Fibroblast of villous mesenchyme (primary cell): Measurements from ENCODE around the gene MAPK1. TPM values are rescaled to one million over a fixed set of nuclear protein-coding genes. Genes with fewer than 3 reads are reported as not detected.
"Not testable (repeated sequence)": the region's sequence is repeated elsewhere in the genome, so short reads cannot be mapped to it uniquely, and the experiment has no call there.

Experiments
- DNase-seq: peaks from one replicate; pipeline ENCODE4 v3.0.0-alpha.2; 2010; ENCODE audit warnings: low read depth
- H3K4me3 ChIP-seq: 2 replicates; pipeline ENCODE4 v1.5.1; 2011; ENCODE audit warnings: low read depth, mild to moderate bottlenecking, low read length
- CTCF ChIP-seq: IDR thresholded peaks from 2 replicates; pipeline ENCODE4 v1.5.1; 2012; ENCODE audit warnings: low read depth, mild to moderate bottlenecking, low read length; ENCODE audit not compliant: insufficient read depth
- total RNA-seq: library from RNA; depleted of rRNA; stranded (reverse); fragments of >200 nt; gene quantifications from 2 replicates; pipeline ENCODE4 v1.2.3, GENCODE V29; 2012

The MAPK1 gene
- total RNA-seq, 1 donor = 51.8 TPM

- no peak for DNase-seq
- no peak overlapping the region for H3K4me3 ChIP-seq
- TF ChIP-seq CTCF = no peak
These were observed 141.3 kb downstream of the MAPK1 start for GRCh38 chr22:21725956-21726649.

- H3K4me3 ChIP-seq, DNase-seq: not testable (repeated sequence)
These were observed 142.9 kb downstream of the MAPK1 start for GRCh38 chr22:21724496-21724895.

- not testable (repeated sequence) for H3K4me3 ChIP-seq, DNase-seq
These were observed 146.1 kb downstream of the MAPK1 start for GRCh38 chr22:21721195-21721852.

GRCh38 chr22:21720191-21720859, 147.1 kb downstream of the MAPK1 start:
- H3K4me3 ChIP-seq, DNase-seq: not testable (repeated sequence)

- H3K4me3 ChIP-seq = no peak overlapping the region
- no peak for TF ChIP-seq CTCF
- DNase-seq = no peak
These were observed 148.4 kb downstream of the MAPK1 start for GRCh38 chr22:21719024-21719423.

GRCh38 chr22:21718499-21718898, 148.9 kb downstream of the MAPK1 start:
- TF ChIP-seq CTCF = no peak
- no peak overlapping the region for H3K4me3 ChIP-seq
- DNase-seq = no peak

- DNase-seq, H3K4me3 ChIP-seq: not testable (repeated sequence)
These were observed 150.9 kb downstream of the MAPK1 start for GRCh38 chr22:21716395-21717122.

GRCh38 chr22:21714786-21715185, 152.7 kb downstream of the MAPK1 start:
- DNase-seq = no peak

More at GRCh38 chr22:21714786-21715185, 152.7 kb downstream of the MAPK1 start:
- H3K4me3 ChIP-seq = no peak overlapping the region
- no peak for TF ChIP-seq CTCF
